NK-92 (cell line): ENCODE data around the gene ZNF576.
"Not testable (repeated sequence)": the region's sequence is repeated elsewhere in the genome, so short reads cannot be mapped to it uniquely, and the experiment has no call there.

Experiments used
- DNase-seq: peaks from one replicate; lab custom pipeline; 2025; ENCODE audit not compliant: unreplicated experiment; lab: John Stamatoyannopoulos, UW

Gene ZNF576

GRCh38 chr19:43598445-43599240 lies 2.2 kb downstream of the ZNF576 start:
- DNase-seq = no peak

GRCh38 chr19:43599635-43600295 lies 3.4 kb downstream of the ZNF576 start:
- no peak for DNase-seq

DNA sequence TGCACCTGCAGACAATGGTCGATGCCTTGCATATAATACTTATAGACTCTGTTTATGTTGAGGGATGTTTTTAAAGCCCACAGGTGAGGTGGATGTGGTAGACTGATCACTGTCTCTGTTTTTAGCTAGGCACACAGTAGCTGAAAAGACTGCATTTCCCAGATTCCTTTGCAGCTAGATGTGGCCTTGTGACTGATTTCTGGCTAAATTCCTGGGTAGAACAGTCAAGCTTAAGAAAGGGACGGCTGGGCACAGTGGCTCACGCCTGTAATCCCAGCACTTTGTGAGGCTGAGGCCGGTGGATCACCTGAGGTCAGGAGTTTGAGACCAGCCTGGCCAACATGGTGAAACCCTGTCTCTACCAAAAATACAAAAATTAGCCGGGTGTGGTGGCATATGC lies 3.9 kb downstream of the ZNF576 start:
- not testable (repeated sequence) for DNase-seq

GRCh38 chr19:43605875-43606568 lies 9.6 kb downstream of the ZNF576 start:
- DNase-seq = no peak

GRCh38 chr19:43606569-43607229 lies 10.3 kb downstream of the ZNF576 start:
- no peak for DNase-seq

GRCh38 chr19:43607238-43608205 lies 11.1 kb downstream of the ZNF576 start:
- DNase-seq = no peak

DNA sequence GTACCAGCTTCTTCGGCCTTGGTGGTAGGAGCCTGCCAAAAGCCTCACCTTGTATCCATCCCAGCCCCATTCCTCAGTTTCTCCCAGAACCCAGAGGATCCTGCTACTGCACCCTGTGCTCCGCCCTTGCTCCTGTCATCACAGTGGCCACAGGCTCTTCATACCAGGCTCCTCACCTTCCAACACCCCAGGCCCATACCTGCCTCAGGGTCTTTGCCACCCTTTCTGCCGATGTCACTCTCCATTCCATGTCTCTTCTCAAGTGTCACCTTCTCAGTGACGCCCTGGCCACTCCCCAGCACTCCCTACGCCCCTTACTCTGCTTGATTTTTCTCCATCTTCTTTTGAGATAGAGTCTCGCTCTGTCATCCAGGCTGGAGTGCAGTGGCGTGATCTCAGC lies 13.5 kb downstream of the ZNF576 start:
- DNase-seq = no peak

DNA sequence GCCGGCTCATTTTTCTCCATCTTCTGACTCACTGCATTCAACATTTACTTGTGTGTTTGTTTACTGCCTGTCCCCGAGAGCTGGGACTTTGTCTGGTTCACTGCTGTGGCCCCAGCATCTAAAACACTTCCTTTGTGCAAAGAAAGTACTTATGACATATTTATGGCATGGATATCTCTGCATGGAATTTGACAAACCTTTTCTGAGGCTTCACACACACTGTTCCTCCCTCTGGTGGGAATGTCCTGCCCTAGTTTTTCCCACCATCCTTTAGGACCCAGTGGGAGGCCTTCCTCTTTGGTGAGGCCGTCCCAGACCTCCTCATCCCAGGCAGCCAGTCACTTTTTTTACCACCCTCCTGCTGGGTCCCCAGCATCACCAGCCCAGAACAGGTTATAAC lies 14.1 kb downstream of the ZNF576 start:
- no peak for DNase-seq

DNA sequence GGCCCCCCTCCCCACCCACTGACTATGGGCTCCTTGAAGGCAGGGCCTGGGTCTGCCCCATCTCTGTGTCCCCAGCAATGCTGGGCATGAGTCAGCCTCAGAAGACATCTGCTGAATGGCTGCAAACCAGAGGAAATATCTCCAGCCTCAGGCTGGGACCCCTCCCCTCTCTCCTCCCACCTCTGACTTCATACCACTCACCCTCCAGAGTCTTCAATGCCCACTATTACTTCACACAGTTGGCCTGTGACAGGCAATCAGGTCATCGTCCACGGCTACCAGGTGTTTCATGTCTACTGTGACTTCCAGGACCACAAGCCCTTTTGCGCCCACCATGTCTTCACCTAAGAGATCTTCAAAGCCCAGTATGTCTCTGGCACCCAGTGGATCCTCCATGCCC lies 15.4 kb downstream of the ZNF576 start, which contains the start of gene SRRM5:
TSS of gene SRRM5 (plus strand) at position 301 of the 400 bp plus-strand sequence. CDS start at position 335, 34 bp downstream.
- no peak for DNase-seq

DNA sequence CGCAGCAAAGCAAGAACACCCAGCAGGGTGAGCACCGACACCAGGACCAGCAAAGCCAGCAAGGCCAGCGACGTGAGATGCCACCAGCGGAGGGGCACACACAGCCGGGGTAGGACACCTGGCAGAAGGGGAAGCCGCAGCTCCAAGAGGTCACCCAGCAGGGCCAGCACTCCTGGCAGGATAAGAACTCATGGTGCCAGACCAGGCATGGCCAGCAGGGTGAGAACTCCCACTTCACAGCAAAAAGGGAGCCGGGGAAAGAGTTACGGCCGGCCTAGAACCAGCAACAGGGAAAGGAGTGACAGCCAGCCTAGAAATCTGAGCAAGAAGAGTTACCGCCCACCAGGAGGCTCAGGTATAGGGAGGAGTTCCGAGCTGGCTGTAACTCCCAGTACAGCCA lies 16.0 kb downstream of the ZNF576 start:
- no peak for DNase-seq

DNA sequence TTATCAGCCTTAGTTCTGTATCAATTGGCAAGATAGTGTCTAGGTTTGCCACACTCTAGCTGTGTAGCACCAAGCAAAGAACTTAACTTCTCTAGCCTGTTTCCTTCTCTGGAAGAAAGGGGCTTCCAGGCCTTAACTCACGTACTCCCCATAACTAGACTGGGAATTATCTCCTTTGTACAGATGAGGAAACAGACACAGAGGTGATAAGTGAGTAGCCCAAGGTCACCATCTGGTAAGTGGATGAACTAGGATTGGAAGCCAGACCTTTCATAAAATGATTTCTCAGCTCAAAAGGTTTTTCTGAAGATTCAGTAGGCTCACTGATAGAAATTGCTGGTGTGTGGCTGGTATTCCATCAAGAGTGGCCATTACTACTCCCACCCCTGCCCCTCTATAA lies 19.9 kb downstream of the ZNF576 start:
- no peak for DNase-seq

- DNase-seq = no peak
Measured at GRCh38 chr19:43616954-43617353, 20.6 kb downstream of the ZNF576 start.

- no peak for DNase-seq
Measured at GRCh38 chr19:43618921-43619261, 22.5 kb downstream of the ZNF576 start.

DNA sequence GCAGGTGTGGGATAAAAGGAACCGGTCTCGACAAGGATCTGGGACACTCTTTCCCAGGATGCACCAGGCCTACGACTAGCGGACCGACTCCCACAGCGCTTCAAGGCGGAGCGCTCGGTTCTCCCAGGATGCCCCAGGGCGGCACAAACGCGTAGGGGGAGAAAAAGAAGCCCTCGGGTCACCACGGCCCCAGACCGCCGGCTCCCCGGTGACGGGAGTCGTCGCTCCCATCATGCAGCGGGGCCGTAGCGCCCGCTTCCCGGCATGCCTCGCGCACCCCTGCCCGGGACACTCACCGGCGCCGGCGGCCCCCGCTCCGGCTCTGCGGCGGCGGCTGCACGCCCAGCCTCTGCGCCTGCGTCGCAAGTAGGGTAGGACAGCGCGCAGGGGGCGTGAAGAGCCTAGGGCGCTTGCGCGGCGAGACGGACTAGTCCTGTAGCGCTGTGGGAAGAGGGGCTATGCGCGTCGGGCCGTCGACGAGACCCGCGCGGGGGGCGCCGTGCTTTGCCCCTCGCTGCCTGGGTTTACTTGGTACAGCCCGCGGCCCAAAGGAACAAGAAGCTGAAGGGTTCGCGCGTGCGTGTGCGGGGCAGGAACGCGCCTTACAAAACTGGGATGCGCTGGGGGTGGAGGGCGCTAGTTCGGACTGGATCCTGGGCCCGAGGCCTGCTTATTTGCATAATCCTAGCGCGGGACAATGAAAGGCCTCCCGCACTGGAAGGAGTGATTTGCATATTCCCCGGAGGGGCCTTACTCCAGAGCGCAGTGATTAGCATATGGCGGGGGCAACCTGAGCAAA lies 23.1 kb downstream of the ZNF576 start, which contains the start of gene ZNF428:
TSS of gene ZNF428 (minus strand) at position 368 of the 799 bp plus-strand sequence. CDS start 5,325 bp downstream, outside the sequence.
- no peak for DNase-seq

GRCh38 chr19:43620061-43621001 lies 23.9 kb downstream of the ZNF576 start:
- no peak for DNase-seq

DNA sequence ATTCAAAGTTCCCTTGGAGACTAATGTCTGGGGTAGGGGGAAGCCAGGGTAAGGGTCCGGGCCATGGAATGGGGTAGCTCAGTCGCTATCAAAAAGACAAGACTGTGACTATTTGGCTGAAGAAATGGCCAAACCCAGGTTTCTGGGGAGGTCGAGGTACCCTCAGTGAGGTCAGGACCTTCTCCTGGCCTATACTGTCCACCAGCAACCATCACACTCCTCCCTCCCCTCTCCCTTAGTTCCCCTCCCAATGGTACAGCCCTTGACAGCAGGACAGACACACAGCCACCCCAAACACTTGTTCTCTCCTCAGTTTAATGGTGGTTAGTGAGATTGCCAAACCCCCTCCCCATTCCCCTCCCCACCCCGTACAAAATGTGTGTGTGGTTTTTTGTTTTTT lies 25.7 kb downstream of the ZNF576 start:
- no peak for DNase-seq

DNA sequence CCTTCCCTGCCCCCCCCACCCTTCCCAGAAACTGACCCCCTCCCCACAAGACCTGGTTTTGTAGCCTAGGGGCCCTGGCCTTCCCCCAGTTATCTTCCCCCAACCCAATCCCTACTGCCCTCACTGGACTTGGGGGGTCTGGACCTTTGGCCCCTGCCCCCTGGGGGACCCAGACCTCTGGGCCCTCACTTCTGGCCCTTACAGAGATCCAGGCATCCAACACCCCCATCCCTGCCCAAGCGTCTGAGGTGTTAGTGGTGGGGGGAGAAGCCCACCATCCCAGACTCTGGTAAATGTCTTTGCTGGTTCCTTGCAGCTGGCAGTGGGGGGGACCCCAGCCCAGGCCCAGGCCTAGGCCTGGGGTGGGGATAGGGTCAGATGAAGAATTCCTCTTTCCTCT lies 26.6 kb downstream of the ZNF576 start:
- no peak for DNase-seq
